Common myeloid progenitor, CD34-positive (primary cell): ENCODE data around the gene AUH.

Source experiments
- CTCF ChIA-PET: fragments of 350-600 bp; sonication (Branson Sonifier 250); formaldehyde crosslinking; loops from one replicate; lab custom pipeline; 2021; ENCODE audit warnings: antibody characterized with exemption; lab: Charles Lee
- POLR2A ChIA-PET: fragments of 350-600 bp; sonication (Branson Sonifier 250); formaldehyde crosslinking; loops from one replicate; lab custom pipeline; 2021; ENCODE audit warnings: antibody characterized with exemption; lab: Charles Lee
- DNase-seq, 3 donors: peaks; one replicate each; pipeline versions ENCODE4 v3.0.0 to v3.0.0-alpha.2; 2013
- H3K27ac ChIP-seq, 2 experiments: 1 replicate in 1 of 2; 2 replicates in 1 of 2; pipeline ENCODE4 v1.7.0; 2013; ENCODE audit warnings: inconsistent platforms in 2 of 2, low read length in 2 of 2, mild to moderate bottlenecking in 2 of 2, low read depth in 1 of 2, moderate library complexity in 1 of 2; ENCODE audit not compliant: severe bottlenecking in 2 of 2, insufficient read depth in 1 of 2, poor library complexity in 1 of 2
- H3K27me3 ChIP-seq, 5 experiments: replicated peaks in 2 of 5; 1 replicate in 3 of 5; 2 replicates in 2 of 5; pipeline versions ENCODE4 v1.6.1 to v1.7.0; 2013; ENCODE audit warnings: low read length in 4 of 5, mild to moderate bottlenecking in 2 of 5, moderate library complexity in 2 of 5, inconsistent platforms in 1 of 5; ENCODE audit not compliant: insufficient read depth in 5 of 5, control insufficient read depth in 4 of 5
- H3K36me3 ChIP-seq, 4 experiments: 1 replicate in 2 of 4; 2 replicates in 2 of 4; pipeline versions ENCODE4 v1.6.1 to v1.7.0; 2013; ENCODE audit warnings: low read length in 3 of 4, control low read depth in 1 of 4, mild to moderate bottlenecking in 1 of 4; ENCODE audit not compliant: control insufficient read depth in 4 of 4, insufficient read depth in 4 of 4
- H3K4me1 ChIP-seq, 4 experiments: 1 replicate in 3 of 4; 2 replicates in 1 of 4; pipeline versions ENCODE4 v1.6.1 to v1.7.1; 2013; ENCODE audit warnings: low read length in 3 of 4, mild to moderate bottlenecking in 3 of 4, control low read depth in 1 of 4, inconsistent platforms in 1 of 4, moderate library complexity in 1 of 4; ENCODE audit not compliant: control insufficient read depth in 4 of 4, insufficient read depth in 4 of 4; ENCODE audit errors: control extremely low read depth in 1 of 4
- H3K4me3 ChIP-seq, 7 experiments: 1 replicate in 4 of 7; 2 replicates in 3 of 7; pipeline versions ENCODE4 v1.5.1 to v1.7.0; 2013; ENCODE audit warnings: mild to moderate bottlenecking in 7 of 7, low read length in 6 of 7, moderate library complexity in 6 of 7, inconsistent platforms in 2 of 7, low read depth in 2 of 7, control low read depth in 1 of 7; ENCODE audit not compliant: insufficient read depth in 4 of 7, control insufficient read depth in 1 of 7; ENCODE audit errors: extremely low read depth in 1 of 7
- H3K9me3 ChIP-seq, 5 experiments: 1 replicate in 4 of 5; 2 replicates in 1 of 5; pipeline versions ENCODE4 v1.6.1 to v1.7.1; 2013; ENCODE audit warnings: low read length in 4 of 5, mild to moderate bottlenecking in 2 of 5, inconsistent platforms in 1 of 5, low read depth in 1 of 5, moderate library complexity in 1 of 5; ENCODE audit not compliant: control insufficient read depth in 4 of 5, insufficient read depth in 2 of 5; ENCODE audit errors: control extremely low read depth in 1 of 5
- WGBS: methylation state at CpG from one replicate; pipeline ENCODE4 v1.1.5; 2013; ENCODE audit not compliant: insufficient coverage; 5-methylcytosine and 5-hydroxymethylcytosine counted together

Gene AUH

GRCh38 chr9:91315191-91315590, 46.5 kb downstream of the AUH start:
- Histone ChIP-seq H3K9me3 (no peaks in the 10 kb centered on the region), H3K27me3 (no peaks in the 10 kb centered on the region), H3K4me1 (peaks cover 0 to 4% (median under 1%) of the 10 kb centered on the region in 4 experiments), H3K4me3 (no peak overlapping the region), H3K27ac (no peak overlapping the region), H3K36me3 (peaks cover under 1 to 8% (median 5%) of the 10 kb centered on the region in 4 experiments)
- ChIA-PET CTCF (interaction anchor here (1.1 to 1.6 kb wide), 4 partner anchors 8 to 43 kb away, joined by 3 to 4 read pairs (median 3); no protein-coding TSS in a partner anchor), POLR2A (no interaction called here)
- DNase-seq: no peak
- WGBS: 100% methylated on average over 5 of the region's 5 CpGs

- ChIA-PET CTCF (interaction anchor here (1.0 kb wide), 1 partner anchor 48 kb away, joined by 3 read pairs; no protein-coding TSS in a partner anchor), POLR2A (no interaction called here)
- Histone ChIP-seq H3K27me3 (no peaks in the 10 kb centered on the region), H3K4me1 (no peaks in the 10 kb centered on the region), H3K36me3 (peaks cover 0 to 9% (median 7%) of the 10 kb centered on the region in 4 experiments), H3K4me3 (no peak overlapping the region), H3K9me3 (peaks cover 0 to 3% (median 0%) of the 10 kb centered on the region in 5 experiments), H3K27ac (no peak overlapping the region)
- 100% methylated on average over 2 of the region's 4 CpGs for WGBS
- DNase-seq: no peak
Measured at GRCh38 chr9:91312717-91313325, 48.9 kb downstream of the AUH start.

- Histone ChIP-seq H3K4me1 (peaks cover 0 to 2% (median 0%) of the 10 kb centered on the region in 4 experiments), H3K27ac (no peak overlapping the region), H3K36me3 (peaks cover 2 to 14% (median 6%) of the 10 kb centered on the region in 4 experiments), H3K27me3 (no peaks in the 10 kb centered on the region), H3K9me3 (peaks cover 0 to 3% (median 0%) of the 10 kb centered on the region in 5 experiments), H3K4me3 (no peak overlapping the region)
- CTCF ChIA-PET: no interaction called here
- 100% methylated on average over 1 of the region's 2 CpGs for WGBS
- no peak for DNase-seq
- POLR2A ChIA-PET: no interaction called here
Measured at GRCh38 chr9:91310037-91310436, 51.7 kb downstream of the AUH start.

GRCh38 chr9:91308191-91308590, 53.5 kb downstream of the AUH start:
- Histone ChIP-seq H3K4me3 (no peak overlapping the region), H3K4me1 (peaks cover 0 to 2% (median 0%) of the 10 kb centered on the region in 4 experiments), H3K36me3 (peaks cover 2 to 14% (median 6%) of the 10 kb centered on the region in 4 experiments), H3K27ac (no peak overlapping the region), H3K9me3 (peaks cover 0 to 3% (median 0%) of the 10 kb centered on the region in 5 experiments), H3K27me3 (no peaks in the 10 kb centered on the region)
- POLR2A ChIA-PET: no interaction called here
- DNase-seq: no peak
- WGBS: no CpG with 5 or more reads among the region's 2 CpGs
- CTCF ChIA-PET: interaction anchor here (1.9 kb wide), 1 partner anchor 8 kb away, joined by 4 read pairs; no protein-coding TSS in a partner anchor

DNA sequence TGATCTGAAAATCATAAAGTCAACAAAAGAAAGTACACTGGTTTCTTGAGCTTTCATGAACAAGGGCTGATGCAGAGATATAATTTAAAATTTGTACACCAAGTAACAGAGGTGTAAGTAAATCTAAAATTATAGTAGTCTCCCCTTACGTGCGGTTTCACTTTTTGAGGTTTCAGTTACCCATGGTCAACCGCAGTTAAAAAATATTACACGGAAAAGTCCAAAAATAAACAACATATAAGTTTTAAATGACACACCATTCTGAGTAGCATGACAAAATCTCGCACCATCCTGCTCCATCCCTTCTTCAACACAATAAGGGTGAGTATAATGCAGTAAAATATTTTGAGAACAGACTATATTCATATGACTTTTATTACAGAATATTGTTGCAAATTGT, 54.4 kb downstream of the AUH start:
- no peak overlapping the region for H3K27ac ChIP-seq
- no peak for DNase-seq
- no peak overlapping the region for H3K4me3 ChIP-seq
- peaks cover 0 to 14% (median 4%) of the 10 kb centered on the region in 4 experiments for H3K36me3 ChIP-seq
- ChIA-PET CTCF (interaction anchor here (1.1 to 1.9 kb wide), 2 partner anchors 9 to 270 kb away, joined by 3 to 4 read pairs; no protein-coding TSS in a partner anchor), POLR2A (no interaction called here)
- peaks cover 0 to 3% (median 0%) of the 10 kb centered on the region in 5 experiments for H3K9me3 ChIP-seq
- no CpG with 5 or more reads among the region's 5 CpGs for WGBS
- H3K27me3 ChIP-seq: no peaks in the 10 kb centered on the region
- peaks cover 0 to 9% (median 4%) of the 10 kb centered on the region in 4 experiments for H3K4me1 ChIP-seq

- no peak overlapping the region for H3K27ac ChIP-seq
- DNase-seq: no peak
- H3K4me3 ChIP-seq: no peak overlapping the region
- ChIA-PET CTCF (no interaction called here), POLR2A (no interaction called here)
- H3K9me3 ChIP-seq: peaks cover 0 to 3% (median 0%) of the 10 kb centered on the region in 5 experiments
- H3K36me3 ChIP-seq: peaks cover 0 to 14% (median 3%) of the 10 kb centered on the region in 4 experiments
- WGBS: no CpG with 5 or more reads among the region's 1 CpG
- peaks cover 0 to 9% (median 4%) of the 10 kb centered on the region in 4 experiments for H3K4me1 ChIP-seq
- no peaks in the 10 kb centered on the region for H3K27me3 ChIP-seq
Measured at GRCh38 chr9:91306296-91306630, 55.5 kb downstream of the AUH start.

GRCh38 chr9:91305596-91306295, 56.0 kb downstream of the AUH start:
- ChIA-PET POLR2A (no interaction called here), CTCF (no interaction called here)
- peaks cover 0 to 9% (median 4%) of the 10 kb centered on the region in 4 experiments for H3K4me1 ChIP-seq
- DNase-seq: peak in 1 of 3 donors; percentile 13
- peaks cover 0 to 14% (median 3%) of the 10 kb centered on the region in 4 experiments for H3K36me3 ChIP-seq
- H3K4me3 ChIP-seq: no peak overlapping the region
- whole genome bisulfite sequencing: 84% methylated on average over 7 of the region's 9 CpGs
- H3K27ac ChIP-seq: no peak overlapping the region
- H3K9me3 ChIP-seq: peaks cover 0 to 3% (median 0%) of the 10 kb centered on the region in 5 experiments
- H3K27me3 ChIP-seq: no peaks in the 10 kb centered on the region
